ENCODE measurements around the gene CCDC192. TPM values are rescaled to one million over a fixed set of nuclear protein-coding genes. Genes with fewer than 3 reads are reported as not detected.

Gene CCDC192
- total RNA-seq, 1 donor from 2014 or later = not detected

DNA sequence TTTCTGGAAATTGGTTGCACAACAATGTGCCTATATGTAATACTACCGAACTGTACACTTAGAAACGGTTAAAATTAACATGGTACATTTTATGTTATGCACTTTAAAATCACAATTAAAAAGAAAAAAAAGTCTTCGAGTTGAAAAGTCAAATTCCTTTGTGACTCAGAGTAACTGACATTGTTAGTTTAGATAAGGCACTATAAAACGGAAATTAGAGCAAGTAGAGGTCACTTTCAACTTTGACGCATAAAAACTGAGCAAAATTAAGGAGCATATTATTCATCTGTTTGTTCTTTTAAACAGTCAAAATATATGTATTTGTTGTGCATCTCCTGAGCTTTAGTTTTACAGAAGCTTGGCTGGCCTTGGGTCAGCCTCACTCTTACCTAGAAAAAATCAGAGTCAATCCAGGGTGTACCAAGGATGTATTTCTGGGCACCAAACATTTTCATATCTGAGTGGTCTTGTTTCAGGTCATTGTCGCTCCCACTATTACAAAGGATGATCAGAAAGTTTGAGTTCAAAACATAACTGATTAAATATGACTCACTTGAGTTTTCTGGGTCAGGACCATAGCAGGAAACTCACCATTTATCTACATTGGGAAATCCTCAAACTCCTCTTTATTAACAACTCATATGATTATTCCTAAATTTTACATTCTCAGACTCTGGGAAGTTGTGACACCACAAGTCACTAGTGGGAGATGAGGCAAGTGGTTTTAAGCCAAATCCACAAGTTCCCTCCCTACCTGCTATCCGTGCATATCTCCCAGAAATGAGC is 160.6 kb downstream of the CCDC192 start:
- no peak for DNase-seq (ENCODE audit: low read depth)
- TF ChIP-seq, protein P1, sequence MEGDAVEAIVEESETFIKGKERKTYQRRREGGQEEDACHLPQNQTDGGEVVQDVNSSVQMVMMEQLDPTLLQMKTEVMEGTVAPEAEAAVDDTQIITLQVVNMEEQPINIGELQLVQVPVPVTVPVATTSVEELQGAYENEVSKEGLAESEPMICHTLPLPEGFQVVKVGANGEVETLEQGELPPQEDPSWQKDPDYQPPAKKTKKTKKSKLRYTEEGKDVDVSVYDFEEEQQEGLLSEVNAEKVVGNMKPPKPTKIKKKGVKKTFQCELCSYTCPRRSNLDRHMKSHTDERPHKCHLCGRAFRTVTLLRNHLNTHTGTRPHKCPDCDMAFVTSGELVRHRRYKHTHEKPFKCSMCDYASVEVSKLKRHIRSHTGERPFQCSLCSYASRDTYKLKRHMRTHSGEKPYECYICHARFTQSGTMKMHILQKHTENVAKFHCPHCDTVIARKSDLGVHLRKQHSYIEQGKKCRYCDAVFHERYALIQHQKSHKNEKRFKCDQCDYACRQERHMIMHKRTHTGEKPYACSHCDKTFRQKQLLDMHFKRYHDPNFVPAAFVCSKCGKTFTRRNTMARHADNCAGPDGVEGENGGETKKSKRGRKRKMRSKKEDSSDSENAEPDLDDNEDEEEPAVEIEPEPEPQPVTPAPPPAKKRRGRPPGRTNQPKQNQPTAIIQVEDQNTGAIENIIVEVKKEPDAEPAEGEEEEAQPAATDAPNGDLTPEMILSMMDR (IDR thresholded peaks at IDR 0.05; ENCODE audit: insufficient read depth, low read length, poor library complexity, severe bottlenecking) = no peak
- H3K27me3 ChIP-seq (ENCODE audit: control insufficient read depth, insufficient read depth, low read length) = no peaks in the 10 kb centered on the region
- no peaks in the 10 kb centered on the region for H3K36me3 ChIP-seq (ENCODE audit: control insufficient read depth, insufficient read depth, low read length)
- H3K4me3 ChIP-seq (ENCODE audit: low read depth, low read length) = no peak overlapping the region

DNA sequence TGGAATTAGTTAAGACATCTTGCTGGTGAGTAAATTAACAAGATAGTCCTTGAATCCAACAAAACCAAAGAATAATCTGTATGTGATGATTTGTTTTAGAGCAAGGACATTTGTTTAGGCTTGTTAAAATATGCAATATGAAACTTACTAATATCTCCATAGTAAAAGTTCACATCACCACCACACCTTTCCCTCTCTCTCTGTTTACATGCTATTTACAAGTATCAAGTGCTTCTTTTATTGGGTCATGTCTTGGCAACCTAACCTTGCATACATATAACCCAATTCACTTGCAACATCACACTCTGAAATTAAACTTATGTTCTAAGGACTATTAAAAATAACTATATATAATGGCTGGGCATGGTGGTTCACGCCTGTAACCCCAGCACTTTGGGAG is 161.3 kb downstream of the CCDC192 start:
- Histone ChIP-seq H3K27me3 (ENCODE audit: control insufficient read depth, insufficient read depth, low read length) (no peaks in the 10 kb centered on the region), H3K4me3 (ENCODE audit: low read depth, low read length) (no peak overlapping the region), H3K36me3 (ENCODE audit: control insufficient read depth, insufficient read depth, low read length) (no peaks in the 10 kb centered on the region)
- DNase-seq (ENCODE audit: low read depth) = no peak
- TF ChIP-seq, protein P1 (IDR thresholded peaks at IDR 0.05; ENCODE audit: insufficient read depth, low read length, poor library complexity, severe bottlenecking) = no peak

DNA sequence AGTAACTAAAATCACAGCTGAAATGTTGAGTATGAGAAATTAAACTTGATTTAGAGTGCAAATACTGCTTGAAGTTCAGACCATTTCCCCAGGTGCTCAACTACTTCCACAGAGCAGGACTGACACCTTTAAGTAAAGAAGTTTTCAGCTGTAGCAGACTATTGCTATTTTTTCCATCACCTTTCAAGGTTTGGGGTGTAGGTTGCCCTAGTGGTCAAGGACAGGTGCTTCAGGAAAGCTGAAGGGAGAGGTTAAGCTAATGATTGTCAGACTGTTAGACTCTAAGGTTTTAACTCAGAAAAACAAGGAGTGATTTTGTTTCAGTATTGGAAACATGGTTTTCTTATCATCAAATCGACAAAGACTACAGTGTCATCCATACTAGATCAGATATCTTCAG is 162.1 kb downstream of the CCDC192 start:
- no peaks in the 10 kb centered on the region for H3K36me3 ChIP-seq (ENCODE audit: control insufficient read depth, insufficient read depth, low read length)
- no peak overlapping the region for H3K4me3 ChIP-seq (ENCODE audit: low read depth, low read length)
- DNase-seq (ENCODE audit: low read depth) = no peak
- H3K27me3 ChIP-seq (ENCODE audit: control insufficient read depth, insufficient read depth, low read length) = no peaks in the 10 kb centered on the region
- TF ChIP-seq, protein P1 (IDR thresholded peaks at IDR 0.05; ENCODE audit: insufficient read depth, low read length, poor library complexity, severe bottlenecking) = peak; percentile 33

DNA sequence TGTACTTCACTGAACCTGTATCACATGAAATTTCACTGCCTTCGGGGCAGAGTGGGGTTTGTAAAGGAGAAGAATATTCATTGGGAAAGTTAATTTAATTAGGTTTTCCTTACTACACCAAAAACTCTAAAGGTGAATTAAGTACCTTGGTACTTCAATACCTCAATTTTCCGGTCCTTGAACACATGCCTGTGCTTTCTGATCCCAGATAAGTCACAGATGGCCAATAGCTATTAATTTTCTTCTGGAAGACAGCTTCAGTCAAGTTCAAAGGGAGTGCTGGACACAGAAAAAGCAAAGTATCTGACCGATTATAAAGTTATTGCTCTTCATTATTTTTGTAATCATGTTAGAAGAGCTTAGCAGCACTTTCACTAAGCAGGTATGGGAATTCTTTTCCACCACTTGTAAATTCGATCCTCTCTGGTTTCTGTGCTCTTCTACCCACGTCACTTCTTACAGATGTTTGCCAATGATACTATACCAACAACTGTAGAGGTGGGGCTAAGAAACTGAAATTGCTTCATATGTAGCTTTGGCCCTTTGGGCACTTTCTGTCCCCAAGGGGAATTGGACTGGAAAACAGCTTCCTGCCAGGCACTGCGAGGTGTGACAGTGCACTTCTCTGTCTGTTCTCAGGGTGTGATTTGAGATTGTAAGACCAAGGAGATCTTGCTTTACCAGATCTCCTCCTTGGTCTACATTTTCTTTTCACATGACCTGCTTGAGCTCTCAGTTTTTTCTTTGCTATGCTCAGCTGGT is 164.0 kb downstream of the CCDC192 start:
- no peaks in the 10 kb centered on the region for H3K27me3 ChIP-seq (ENCODE audit: control insufficient read depth, insufficient read depth, low read length)
- TF ChIP-seq, protein P1 (IDR thresholded peaks at IDR 0.05; ENCODE audit: insufficient read depth, low read length, poor library complexity, severe bottlenecking) = no peak
- no peak for DNase-seq (ENCODE audit: low read depth)
- H3K36me3 ChIP-seq (ENCODE audit: control insufficient read depth, insufficient read depth, low read length) = no peaks in the 10 kb centered on the region
- no peak overlapping the region for H3K4me3 ChIP-seq (ENCODE audit: low read depth, low read length)

DNA sequence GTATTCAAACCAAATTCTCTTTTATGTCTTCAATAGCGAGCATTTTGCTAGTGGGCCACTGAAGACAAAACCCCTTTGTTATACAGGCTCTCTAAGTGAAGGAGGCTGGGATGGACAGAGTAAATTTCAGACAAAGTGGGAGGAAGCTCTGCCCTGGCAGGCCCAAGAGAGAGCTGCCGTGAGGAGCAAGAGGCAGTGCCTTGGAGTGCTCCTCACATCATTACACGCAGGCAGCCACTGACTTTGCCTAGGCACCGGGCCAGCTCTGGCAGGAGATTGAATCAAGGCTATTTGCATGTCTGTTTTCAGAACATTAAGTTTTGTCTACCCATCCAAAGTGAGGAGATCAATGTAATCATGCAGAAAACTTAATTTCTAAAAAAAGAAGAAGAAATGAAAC is 167.7 kb downstream of the CCDC192 start:
- DNase-seq (ENCODE audit: low read depth) = no peak

More for the DNA sequence above, 167.7 kb downstream of the CCDC192 start:
- TF ChIP-seq, protein P1 (IDR thresholded peaks at IDR 0.05; ENCODE audit: insufficient read depth, low read length, poor library complexity, severe bottlenecking) = no peak
- no peak overlapping the region for H3K4me3 ChIP-seq (ENCODE audit: low read depth, low read length)
- no peaks in the 10 kb centered on the region for H3K36me3 ChIP-seq (ENCODE audit: control insufficient read depth, insufficient read depth, low read length)
- no peaks in the 10 kb centered on the region for H3K27me3 ChIP-seq (ENCODE audit: control insufficient read depth, insufficient read depth, low read length)

Data from kidney epithelial cell (primary cell).